Cardiac fibroblast (primary cell): ENCODE data around the gene ZNF618.
"Not testable (repeated sequence)": the region's sequence is repeated elsewhere in the genome, so short reads cannot be mapped to it uniquely, and the experiment has no call there.

Source experiments
- DNase-seq, 2 donors: peaks; one replicate each; pipeline versions ENCODE4 v3.0.0 to v3.0.0-alpha.2; 2010; ENCODE audit warnings: low read depth in 2 of 2
- H3K4me3 ChIP-seq, 2 donors: replicated peaks in 1 of 2; 1 replicate in 1 of 2; 2 replicates in 1 of 2; pipeline ENCODE4 v1.5.1; 2011; ENCODE audit warnings: low read depth in 2 of 2, low read length in 2 of 2, mild to moderate bottlenecking in 2 of 2, moderate library complexity in 1 of 2
- TF ChIP-seq, protein P1 (sequence below): IDR thresholded peaks from one replicate; pipeline ENCODE4 v1.5.1; 2011; ENCODE audit warnings: low read depth, mild to moderate bottlenecking, low read length, inconsistent platforms

The ZNF618 gene

DNA sequence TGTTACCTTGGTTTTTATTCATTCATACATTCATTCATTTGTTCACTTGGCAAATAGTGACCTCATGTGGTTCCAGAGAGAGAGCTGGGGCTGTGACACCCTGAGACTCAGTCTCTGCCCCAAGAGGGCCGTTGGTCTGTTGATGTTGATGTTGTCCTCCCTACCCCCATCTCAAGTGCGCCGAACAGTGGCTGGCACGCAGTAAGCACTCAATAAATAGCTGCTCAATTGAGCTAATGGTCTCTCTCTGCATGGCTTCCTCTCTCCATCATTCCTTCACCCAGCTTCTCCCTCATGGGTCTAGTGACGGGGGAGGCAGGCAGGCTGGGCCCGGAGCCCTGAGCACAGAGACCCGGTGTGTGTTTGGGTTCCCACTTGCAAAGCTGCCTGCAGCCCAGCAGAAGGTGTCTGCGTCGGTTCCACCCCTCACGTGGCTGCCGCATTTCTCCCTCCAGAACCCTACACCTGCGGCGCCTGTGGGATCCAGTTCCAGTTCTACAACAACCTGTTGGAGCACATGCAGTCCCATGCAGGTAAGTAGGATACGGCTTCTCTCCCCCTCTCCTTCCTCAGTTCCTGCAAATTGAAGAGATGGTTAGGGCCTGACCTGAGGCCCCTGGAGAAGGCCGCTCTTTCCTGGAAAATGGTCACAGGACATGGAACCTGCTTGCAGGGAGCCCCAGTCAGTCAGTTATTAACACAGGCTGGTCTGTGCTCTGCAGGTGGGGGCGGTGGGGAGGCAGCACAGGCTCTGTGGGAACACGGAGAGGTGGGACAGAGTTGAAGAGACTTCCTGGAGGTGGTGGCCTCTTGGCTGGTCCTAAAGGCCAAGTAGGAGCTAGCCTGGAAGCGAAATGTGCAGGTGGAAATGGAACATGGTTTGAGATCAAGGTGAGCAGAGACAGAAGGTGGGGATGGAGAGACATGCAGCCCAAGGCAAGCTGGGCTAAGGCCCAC, 160.0 kb downstream of the ZNF618 start:
- TF ChIP-seq, protein P1, sequence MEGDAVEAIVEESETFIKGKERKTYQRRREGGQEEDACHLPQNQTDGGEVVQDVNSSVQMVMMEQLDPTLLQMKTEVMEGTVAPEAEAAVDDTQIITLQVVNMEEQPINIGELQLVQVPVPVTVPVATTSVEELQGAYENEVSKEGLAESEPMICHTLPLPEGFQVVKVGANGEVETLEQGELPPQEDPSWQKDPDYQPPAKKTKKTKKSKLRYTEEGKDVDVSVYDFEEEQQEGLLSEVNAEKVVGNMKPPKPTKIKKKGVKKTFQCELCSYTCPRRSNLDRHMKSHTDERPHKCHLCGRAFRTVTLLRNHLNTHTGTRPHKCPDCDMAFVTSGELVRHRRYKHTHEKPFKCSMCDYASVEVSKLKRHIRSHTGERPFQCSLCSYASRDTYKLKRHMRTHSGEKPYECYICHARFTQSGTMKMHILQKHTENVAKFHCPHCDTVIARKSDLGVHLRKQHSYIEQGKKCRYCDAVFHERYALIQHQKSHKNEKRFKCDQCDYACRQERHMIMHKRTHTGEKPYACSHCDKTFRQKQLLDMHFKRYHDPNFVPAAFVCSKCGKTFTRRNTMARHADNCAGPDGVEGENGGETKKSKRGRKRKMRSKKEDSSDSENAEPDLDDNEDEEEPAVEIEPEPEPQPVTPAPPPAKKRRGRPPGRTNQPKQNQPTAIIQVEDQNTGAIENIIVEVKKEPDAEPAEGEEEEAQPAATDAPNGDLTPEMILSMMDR = no peak
- no peak overlapping the region for H3K4me3 ChIP-seq
- no peak for DNase-seq

DNA sequence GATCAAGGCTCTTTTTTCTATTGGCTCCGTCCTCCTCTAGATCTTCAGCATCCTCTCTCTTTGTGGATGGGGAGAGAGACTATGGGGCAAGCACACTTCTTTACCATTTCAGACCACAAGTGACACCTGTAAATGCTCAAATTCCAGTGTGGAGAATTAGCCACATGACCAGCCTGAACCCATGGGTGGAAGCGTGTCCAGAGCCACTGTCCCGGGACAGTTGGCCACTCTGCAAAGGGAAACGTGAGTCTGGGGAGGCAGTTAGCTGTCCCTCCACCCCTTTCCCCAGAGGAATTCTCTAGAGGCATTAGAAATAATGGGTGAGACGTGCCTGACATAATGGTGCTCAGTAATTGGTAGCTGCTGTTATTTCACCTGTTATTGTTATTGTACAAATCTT, 161.1 kb downstream of the ZNF618 start:
- TF ChIP-seq, protein P1 = no peak
- DNase-seq = no peak
- H3K4me3 ChIP-seq = no peak overlapping the region

DNA sequence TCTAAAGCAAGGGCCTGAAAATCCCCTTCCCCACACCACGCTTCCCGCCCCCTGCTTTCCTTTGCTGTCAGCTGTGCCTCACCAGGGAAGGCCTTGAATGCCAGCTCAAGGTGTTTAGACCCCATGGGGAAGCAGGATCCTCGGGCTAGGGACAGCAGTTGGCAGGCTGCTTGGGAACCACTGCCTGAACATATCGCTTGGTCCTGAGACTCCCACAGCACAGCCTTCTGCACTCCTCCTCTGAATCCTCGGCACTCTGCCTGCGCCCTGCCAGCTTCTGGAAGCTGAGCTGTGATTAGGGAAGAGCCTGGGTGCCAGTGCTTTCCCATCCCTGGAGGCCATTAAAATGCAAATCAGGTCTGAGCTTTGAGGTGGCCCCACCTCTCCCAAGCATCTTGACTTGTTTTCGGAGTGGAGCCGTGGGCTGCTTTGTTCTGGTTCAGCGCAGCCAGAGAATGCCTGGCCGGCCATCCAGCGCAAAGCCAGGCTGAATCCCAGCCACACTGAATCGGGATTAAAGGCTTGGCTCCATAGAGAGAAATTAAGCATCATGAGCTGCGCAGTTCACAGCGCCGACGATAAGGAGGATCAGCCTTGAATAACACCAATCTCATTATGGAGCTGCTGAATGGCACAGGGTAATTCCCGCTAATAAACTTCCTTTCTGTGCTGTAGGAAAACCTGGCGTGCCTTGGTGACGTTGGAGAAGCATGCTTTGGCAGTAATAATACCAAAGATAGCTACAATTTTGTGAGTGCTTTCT, 162.0 kb downstream of the ZNF618 start:
- no peak overlapping the region for H3K4me3 ChIP-seq
- TF ChIP-seq, protein P1 = no peak
- DNase-seq = no peak

DNA sequence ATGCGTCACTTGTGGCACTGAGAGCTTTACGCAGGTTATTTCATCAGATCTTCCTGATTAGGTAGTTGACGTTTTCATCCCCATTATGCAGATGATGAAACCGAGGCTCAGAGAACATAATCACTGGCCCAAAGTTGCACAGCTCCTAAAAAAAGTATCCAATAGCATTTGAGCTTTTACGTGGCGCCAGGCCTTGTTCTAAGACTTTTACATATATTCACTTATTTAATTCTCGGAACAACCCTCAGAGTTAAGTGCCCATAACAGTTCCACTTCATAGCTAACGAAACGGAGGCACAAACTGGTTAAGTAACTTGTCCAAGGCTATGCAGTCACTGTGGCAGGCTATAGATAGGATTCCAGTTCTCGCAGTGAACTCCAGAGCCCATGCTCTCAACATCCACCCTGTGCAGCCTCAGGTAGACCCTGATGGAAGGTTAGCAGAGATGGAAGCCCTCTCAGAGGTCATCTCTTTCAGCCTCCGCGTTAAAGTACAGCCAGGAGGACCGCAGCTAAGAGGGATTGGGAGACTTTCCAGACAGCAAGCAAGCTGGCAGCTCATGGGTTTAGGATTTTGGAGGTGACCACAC, 162.7 kb downstream of the ZNF618 start:
- no peak overlapping the region for H3K4me3 ChIP-seq
- TF ChIP-seq, protein P1 = no peak

DNA sequence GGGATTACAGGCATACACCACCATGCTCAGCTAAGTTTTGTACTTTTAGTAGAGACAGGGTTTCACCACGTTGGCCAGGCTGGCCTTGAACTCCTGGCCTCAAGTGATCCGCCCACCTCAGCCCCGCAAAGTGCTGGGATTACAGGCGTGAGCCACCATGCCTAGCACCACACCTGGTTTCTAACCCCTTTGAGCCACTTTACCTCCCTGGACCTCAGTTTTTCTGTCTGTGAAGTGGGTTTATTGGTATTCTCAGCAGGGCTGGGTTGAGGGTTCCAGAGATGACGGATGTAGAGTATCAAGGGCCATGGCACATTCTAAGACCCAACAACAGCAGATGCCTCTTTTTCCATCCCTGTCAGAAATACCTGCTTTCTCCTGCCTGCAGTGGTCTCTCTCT, 163.4 kb downstream of the ZNF618 start:
- DNase-seq = no peak
- TF ChIP-seq, protein P1 = no peak
- H3K4me3 ChIP-seq = no peak overlapping the region

More for the DNA sequence above, 162.7 kb downstream of the ZNF618 start:
- no peak for DNase-seq

DNA sequence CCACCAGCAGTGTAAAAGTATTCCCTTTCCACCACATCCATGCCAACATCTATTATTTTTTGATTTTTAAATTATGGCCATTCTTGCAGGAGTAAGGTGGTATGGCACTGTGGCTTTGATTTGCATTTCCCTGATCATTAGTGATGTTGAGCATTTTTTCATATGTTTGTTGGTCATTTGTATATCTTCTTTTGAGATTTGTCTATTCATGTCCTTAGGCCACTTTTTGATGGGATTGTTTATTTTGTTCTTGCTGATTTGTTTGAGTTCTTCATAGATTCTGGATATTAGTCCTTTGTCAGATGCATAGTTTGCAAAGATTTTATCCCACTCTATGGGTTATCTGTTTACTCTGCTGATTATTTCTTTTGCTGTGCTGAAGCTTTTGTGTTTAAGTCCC, 167.6 kb downstream of the ZNF618 start:
- not testable (repeated sequence) for H3K4me3 ChIP-seq

More for the DNA sequence above, 167.6 kb downstream of the ZNF618 start:
- DNase-seq = not testable (repeated sequence)
